ENCODE results near the gene TBCB.

TBCB gene

GRCh38 chr19:36099166-36099785 is 16.0 kb upstream of the TBCB start:
- H3K9me3 Mint-ChIP-seq: no peaks in the 10 kb centered on the region
- no peaks in the 10 kb centered on the region for H3K4me1 Mint-ChIP-seq
- no peak overlapping the region for H3K4me3 Mint-ChIP-seq
- H3K27ac Mint-ChIP-seq: no peak overlapping the region
- no peak for TF ChIP-seq CTCF (IDR thresholded peaks at IDR 0.05; ENCODE audit: unreplicated experiment in 3 of 3)
- H3K27me3 Mint-ChIP-seq (ENCODE audit: low read depth): no peaks in the 10 kb centered on the region
- peaks cover 9% of the 10 kb centered on the region for H3K36me3 Mint-ChIP-seq (ENCODE audit: low read depth)

GRCh38 chr19:36100476-36100875 is 14.8 kb upstream of the TBCB start:
- peaks cover 9% of the 10 kb centered on the region for H3K36me3 Mint-ChIP-seq (ENCODE audit: low read depth)
- no peak overlapping the region for H3K27ac Mint-ChIP-seq
- TF ChIP-seq CTCF (IDR thresholded peaks at IDR 0.05; ENCODE audit: unreplicated experiment in 3 of 3): no peak
- H3K4me1 Mint-ChIP-seq: no peaks in the 10 kb centered on the region
- no peak overlapping the region for H3K4me3 Mint-ChIP-seq
- no peaks in the 10 kb centered on the region for H3K9me3 Mint-ChIP-seq
- no peaks in the 10 kb centered on the region for H3K27me3 Mint-ChIP-seq (ENCODE audit: low read depth)

GRCh38 chr19:36101550-36102327 is 13.5 kb upstream of the TBCB start:
- H3K27me3 Mint-ChIP-seq (ENCODE audit: low read depth): no peaks in the 10 kb centered on the region
- no peak overlapping the region for H3K27ac Mint-ChIP-seq
- H3K4me3 Mint-ChIP-seq: no peak overlapping the region
- TF ChIP-seq CTCF (IDR thresholded peaks at IDR 0.05; ENCODE audit: unreplicated experiment in 3 of 3): no peak
- H3K36me3 Mint-ChIP-seq (ENCODE audit: low read depth): peaks cover 6% of the 10 kb centered on the region
- no peaks in the 10 kb centered on the region for H3K4me1 Mint-ChIP-seq
- H3K9me3 Mint-ChIP-seq: no peaks in the 10 kb centered on the region

- no peak overlapping the region for H3K27ac Mint-ChIP-seq
- no peaks in the 10 kb centered on the region for H3K9me3 Mint-ChIP-seq
- TF ChIP-seq CTCF (IDR thresholded peaks at IDR 0.05; ENCODE audit: unreplicated experiment in 3 of 3): no peak
- no peaks in the 10 kb centered on the region for H3K4me1 Mint-ChIP-seq
- H3K27me3 Mint-ChIP-seq (ENCODE audit: low read depth): no peaks in the 10 kb centered on the region
- H3K36me3 Mint-ChIP-seq (ENCODE audit: low read depth): peaks cover 9% of the 10 kb centered on the region
- H3K4me3 Mint-ChIP-seq: no peak overlapping the region
Observed at GRCh38 chr19:36103040-36103626, 12.1 kb upstream of the TBCB start.

- Mint-ChIP-seq H3K9me3 (no peaks in the 10 kb centered on the region), H3K27ac (no peak overlapping the region), H3K36me3 (ENCODE audit: low read depth) (peaks cover 9% of the 10 kb centered on the region), H3K4me1 (no peaks in the 10 kb centered on the region), H3K27me3 (ENCODE audit: low read depth) (no peaks in the 10 kb centered on the region), H3K4me3 (no peak overlapping the region)
- TF ChIP-seq CTCF (IDR thresholded peaks at IDR 0.05; ENCODE audit: unreplicated experiment in 3 of 3): no peak
Observed at GRCh38 chr19:36103842-36104552, 11.3 kb upstream of the TBCB start.

Measured in nephron (organoid).